HEK293 (cell line): ENCODE data around the gene CD200.
A peak's percentile ranks its signal among the peaks of the same experiment; 100 is the strongest.

ENCODE experiments used
- FEZF1 ChIP-seq: fragments of 450-650 bp; formaldehyde crosslinking; IDR thresholded peaks from 2 replicates; pipeline ENCODE4 v1.5.1; 2016; ENCODE audit warnings: missing biosample characterization, missing genetic modification characterization
- SP7 ChIP-seq: fragments of 450-650 bp; formaldehyde crosslinking; IDR thresholded peaks from 2 replicates; pipeline ENCODE4 v1.5.1; 2016; ENCODE audit warnings: missing biosample characterization, missing genetic modification characterization
- ZNF114 ChIP-seq: fragments of 450-650 bp; formaldehyde crosslinking; IDR thresholded peaks from 2 replicates; pipeline ENCODE4 v1.5.0; 2017; ENCODE audit warnings: missing biosample characterization, missing genetic modification characterization
- ZNF48 ChIP-seq: fragments of 450-650 bp; formaldehyde crosslinking; IDR thresholded peaks from 2 replicates; pipeline ENCODE4 v1.5.1; 2016; ENCODE audit warnings: missing biosample characterization, missing genetic modification characterization
- ZNF529 ChIP-seq: fragments of 450-650 bp; formaldehyde crosslinking; IDR thresholded peaks from 2 replicates; pipeline ENCODE4 v1.5.1; 2017; ENCODE audit warnings: missing genetic modification characterization, missing biosample characterization; ENCODE audit not compliant: insufficient replicate concordance
- ZNF621 ChIP-seq: fragments of 450-650 bp; formaldehyde crosslinking; IDR thresholded peaks from 2 replicates; pipeline ENCODE4 v1.5.1; 2017; ENCODE audit warnings: missing biosample characterization, missing genetic modification characterization
- TF ChIP-seq, protein P1 (sequence below): fragments of 450-650 bp; formaldehyde crosslinking; IDR thresholded peaks from 2 replicates; pipeline ENCODE4 v1.5.1; 2016; ENCODE audit warnings: missing biosample characterization, missing genetic modification characterization
- TF ChIP-seq, protein P2 (sequence below): fragments of 450-650 bp; formaldehyde crosslinking; IDR thresholded peaks from 2 replicates; pipeline ENCODE4 v1.5.1; 2016; ENCODE audit warnings: missing biosample characterization, missing genetic modification characterization

DNA sequence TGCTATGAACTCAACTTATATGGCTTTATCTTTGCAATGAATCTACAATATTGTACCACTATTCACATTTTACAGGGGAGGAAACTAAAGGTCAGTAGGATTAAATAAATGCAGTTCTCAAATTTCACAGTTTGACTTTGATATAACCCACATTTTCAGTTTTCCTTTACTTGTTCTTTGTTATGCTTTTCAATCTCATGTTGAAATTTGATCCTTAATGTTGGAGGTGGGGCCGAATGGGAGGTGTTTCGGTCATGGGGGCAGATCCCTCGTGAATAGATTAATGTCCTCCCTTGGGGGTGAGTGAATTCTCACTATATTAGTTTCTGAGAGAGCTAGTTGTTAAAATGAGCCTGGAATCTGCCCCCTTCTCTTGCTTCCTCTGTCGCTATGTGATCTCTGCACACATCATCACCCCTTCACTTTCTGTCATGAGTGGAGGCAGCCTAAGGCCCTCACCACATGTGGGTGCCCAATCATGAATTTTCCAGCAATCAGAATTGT, 44.7 kb downstream of the CD200 start:
- TF ChIP-seq ZNF48 (tag by site-specific recombination) (no peak), ZNF114 (tag by site-specific recombination) (no peak), ZNF529 (no peak), SP7 (tag by site-specific recombination) (0 out of 2 replicates have a peak, but pooled peaks have one; percentile 31), FEZF1 (tag by site-specific recombination) (no peak), ZNF621 (tag by site-specific recombination) (no peak)
- TF ChIP-seq, protein P1, sequence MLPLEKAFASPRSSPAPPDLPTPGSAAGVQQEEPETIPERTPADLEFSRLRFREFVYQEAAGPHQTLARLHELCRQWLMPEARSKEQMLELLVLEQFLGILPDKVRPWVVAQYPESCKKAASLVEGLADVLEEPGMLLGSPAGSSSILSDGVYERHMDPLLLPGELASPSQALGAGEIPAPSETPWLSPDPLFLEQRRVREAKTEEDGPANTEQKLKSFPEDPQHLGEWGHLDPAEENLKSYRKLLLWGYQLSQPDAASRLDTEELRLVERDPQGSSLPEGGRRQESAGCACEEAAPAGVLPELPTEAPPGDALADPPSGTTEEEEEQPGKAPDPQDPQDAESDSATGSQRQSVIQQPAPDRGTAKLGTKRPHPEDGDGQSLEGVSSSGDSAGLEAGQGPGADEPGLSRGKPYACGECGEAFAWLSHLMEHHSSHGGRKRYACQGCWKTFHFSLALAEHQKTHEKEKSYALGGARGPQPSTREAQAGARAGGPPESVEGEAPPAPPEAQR (tag by site-specific recombination): no peak
- TF ChIP-seq, protein P2, sequence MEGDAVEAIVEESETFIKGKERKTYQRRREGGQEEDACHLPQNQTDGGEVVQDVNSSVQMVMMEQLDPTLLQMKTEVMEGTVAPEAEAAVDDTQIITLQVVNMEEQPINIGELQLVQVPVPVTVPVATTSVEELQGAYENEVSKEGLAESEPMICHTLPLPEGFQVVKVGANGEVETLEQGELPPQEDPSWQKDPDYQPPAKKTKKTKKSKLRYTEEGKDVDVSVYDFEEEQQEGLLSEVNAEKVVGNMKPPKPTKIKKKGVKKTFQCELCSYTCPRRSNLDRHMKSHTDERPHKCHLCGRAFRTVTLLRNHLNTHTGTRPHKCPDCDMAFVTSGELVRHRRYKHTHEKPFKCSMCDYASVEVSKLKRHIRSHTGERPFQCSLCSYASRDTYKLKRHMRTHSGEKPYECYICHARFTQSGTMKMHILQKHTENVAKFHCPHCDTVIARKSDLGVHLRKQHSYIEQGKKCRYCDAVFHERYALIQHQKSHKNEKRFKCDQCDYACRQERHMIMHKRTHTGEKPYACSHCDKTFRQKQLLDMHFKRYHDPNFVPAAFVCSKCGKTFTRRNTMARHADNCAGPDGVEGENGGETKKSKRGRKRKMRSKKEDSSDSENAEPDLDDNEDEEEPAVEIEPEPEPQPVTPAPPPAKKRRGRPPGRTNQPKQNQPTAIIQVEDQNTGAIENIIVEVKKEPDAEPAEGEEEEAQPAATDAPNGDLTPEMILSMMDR: no peak
